Liver (tissue), 3 donors: ENCODE measurements around the gene POLD2.

Experiments
- MAX ChIP-seq: IDR thresholded peaks from 2 replicates; pipeline ENCODE4 v1.6.1; 2016; ENCODE audit warnings: antibody characterized with exemption
- TF ChIP-seq, protein P1 (sequence below): fragments of 150-350 bp; IDR thresholded peaks from 2 replicates; pipeline ENCODE4 v1.5.1; 2017; ENCODE audit warnings: improper control_type of control experiment, low read depth, low read length; ENCODE audit not compliant: missing input control
- TF ChIP-seq, protein P2 (sequence below): IDR thresholded peaks from 2 replicates; pipeline ENCODE4 v1.6.1; 2016; ENCODE audit warnings: antibody characterized with exemption
- donor health status: healthy.
- donor health status: healthy.

DNA sequence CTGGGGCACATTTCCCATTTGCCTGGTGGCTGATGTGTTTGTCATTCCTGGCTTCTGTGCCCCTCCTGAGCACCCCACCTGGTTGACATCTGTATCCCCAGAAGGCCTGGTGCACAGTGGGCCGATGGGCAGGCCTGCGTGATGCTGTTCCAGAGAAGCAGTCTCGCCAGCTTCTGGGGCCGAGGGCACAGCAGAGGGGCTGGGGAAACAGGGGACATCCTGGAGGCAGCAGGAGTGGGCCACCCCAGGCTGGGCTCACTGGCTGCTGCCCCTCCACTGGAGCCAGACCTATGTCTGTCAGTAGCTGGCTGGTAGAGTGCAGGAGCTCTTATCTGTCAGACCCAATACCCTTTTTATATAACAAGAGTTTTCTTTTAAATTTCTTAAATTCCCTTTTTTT lies 18.7 kb upstream of the POLD2 start:
- TF ChIP-seq, protein P1, sequence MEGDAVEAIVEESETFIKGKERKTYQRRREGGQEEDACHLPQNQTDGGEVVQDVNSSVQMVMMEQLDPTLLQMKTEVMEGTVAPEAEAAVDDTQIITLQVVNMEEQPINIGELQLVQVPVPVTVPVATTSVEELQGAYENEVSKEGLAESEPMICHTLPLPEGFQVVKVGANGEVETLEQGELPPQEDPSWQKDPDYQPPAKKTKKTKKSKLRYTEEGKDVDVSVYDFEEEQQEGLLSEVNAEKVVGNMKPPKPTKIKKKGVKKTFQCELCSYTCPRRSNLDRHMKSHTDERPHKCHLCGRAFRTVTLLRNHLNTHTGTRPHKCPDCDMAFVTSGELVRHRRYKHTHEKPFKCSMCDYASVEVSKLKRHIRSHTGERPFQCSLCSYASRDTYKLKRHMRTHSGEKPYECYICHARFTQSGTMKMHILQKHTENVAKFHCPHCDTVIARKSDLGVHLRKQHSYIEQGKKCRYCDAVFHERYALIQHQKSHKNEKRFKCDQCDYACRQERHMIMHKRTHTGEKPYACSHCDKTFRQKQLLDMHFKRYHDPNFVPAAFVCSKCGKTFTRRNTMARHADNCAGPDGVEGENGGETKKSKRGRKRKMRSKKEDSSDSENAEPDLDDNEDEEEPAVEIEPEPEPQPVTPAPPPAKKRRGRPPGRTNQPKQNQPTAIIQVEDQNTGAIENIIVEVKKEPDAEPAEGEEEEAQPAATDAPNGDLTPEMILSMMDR = no peak
- TF ChIP-seq MAX = no peak
- TF ChIP-seq, protein P2, sequence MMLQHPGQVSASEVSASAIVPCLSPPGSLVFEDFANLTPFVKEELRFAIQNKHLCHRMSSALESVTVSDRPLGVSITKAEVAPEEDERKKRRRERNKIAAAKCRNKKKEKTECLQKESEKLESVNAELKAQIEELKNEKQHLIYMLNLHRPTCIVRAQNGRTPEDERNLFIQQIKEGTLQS = no peak
